A549 (cell line): Measurements from ENCODE around the gene CDC14A. TPM values are rescaled to one million over a fixed set of nuclear protein-coding genes. Genes with fewer than 3 reads are reported as not detected.

Experiments
- ATAC-seq, 2 experiments: fragments of 200-7000 bp in 1 of 2; fragments of >200 bp in 1 of 2; cut with Nextera tagmentation in 1 of 2; cut with Tn5 transposase in 1 of 2; 3 replicates each; pipeline versions ENCODE4 v1.8.0 to v1.9.1; 2018 to 2020; ENCODE audit warnings: mild to moderate bottlenecking in 1 of 2, moderate library complexity in 1 of 2
- CTCF ChIA-PET: fragments of 300-600 bp; sonication (Branson Sonifier 250); formaldehyde crosslinking; extraction: SDS; loops from one replicate; lab custom pipeline; 2021; ENCODE audit warnings: antibody characterized with exemption, inconsistent platforms; lab: Yijun Ruan, JAX
- POLR2A ChIA-PET: fragments of 350-600 bp; formaldehyde crosslinking; extraction: SDS; loops from one replicate; lab custom pipeline; 2021; ENCODE audit warnings: antibody characterized with exemption, inconsistent platforms; lab: Yijun Ruan, JAX
- DNase-seq, 2 experiments: peaks; one replicate each; pipeline versions ENCODE4 v3.0.0 to v3.0.0-alpha.2; 2011 to 2016; ENCODE audit warnings: low read depth in 1 of 2, low spot score in 1 of 2
- FAIRE-seq: peaks from 2 replicates; lab custom pipeline; 2011; peaks lifted over from hg19 to GRCh38; lab: Jason Lieb, UNC
- H3K27ac ChIP-seq, 2 experiments: fragments of >200 bp; sonication (Bioruptor Twin); formaldehyde crosslinking; 3 replicates each; pipeline ENCODE4 v1.5.1; 2016 to 2017
- H3K4me1 ChIP-seq: fragments of >200 bp; sonication (Bioruptor Twin); formaldehyde crosslinking; 3 replicates; pipeline ENCODE4 v1.6.1; 2016
- H3K4me2 ChIP-seq: fragments of >200 bp; sonication (Bioruptor Twin); formaldehyde crosslinking; 3 replicates; pipeline ENCODE4 v1.6.1; 2016
- H3K4me3 ChIP-seq: fragments of >200 bp; sonication (Bioruptor Twin); formaldehyde crosslinking; 3 replicates; pipeline ENCODE4 v1.5.1; 2016
- H3K9me3 ChIP-seq: fragments of >200 bp; sonication (Bioruptor Twin); formaldehyde crosslinking; 3 replicates; pipeline ENCODE4 v1.6.1; 2016
- CBX2 ChIP-seq: fragments of 200-600 bp; sonication (generic); IDR thresholded peaks from 2 replicates; pipeline ENCODE4 v1.6.1; 2016; ENCODE audit warnings: low read depth, mild to moderate bottlenecking, borderline replicate concordance
- CBX8 ChIP-seq: fragments of 200-600 bp; sonication (generic); IDR thresholded peaks from 2 replicates; pipeline ENCODE4 v1.6.1; 2016
- CEBPB ChIP-seq, 2 experiments: fragments of >200 bp in 1 of 2; sonication (Bioruptor Twin) in 1 of 2; formaldehyde crosslinking in 1 of 2; IDR thresholded peaks; 2 replicates each; pipeline ENCODE4 v1.6.1; 2012 to 2016
- CHD4 ChIP-seq: fragments of 200-600 bp; sonication (generic); IDR thresholded peaks from 2 replicates; pipeline ENCODE4 v1.6.1; 2016; ENCODE audit warnings: antibody characterized with exemption, mild to moderate bottlenecking, borderline replicate concordance
- CTCF ChIP-seq: fragments of >200 bp; sonication (Bioruptor Twin); formaldehyde crosslinking; IDR thresholded peaks from 3 replicates; pipeline ENCODE4 v1.5.1; 2016
- ESRRA ChIP-seq: fragments of 150-350 bp; IDR thresholded peaks from 2 replicates; pipeline ENCODE4 v1.6.1; 2014; ENCODE audit warnings: mild to moderate bottlenecking, low read length, borderline replicate concordance
- FOXS1 ChIP-seq: fragments of 250-450 bp; sonication (Bioruptor Pico); IDR thresholded peaks from 2 replicates; pipeline ENCODE4 v1.5.0; 2020; ENCODE audit warnings: mild to moderate bottlenecking, moderate library complexity
- GATA3 ChIP-seq: IDR thresholded peaks from 2 replicates; pipeline ENCODE4 v1.6.1; 2012; ENCODE audit warnings: borderline replicate concordance
- HEYL ChIP-seq: fragments of 250-450 bp; sonication (Bioruptor Pico); IDR thresholded peaks from 2 replicates; pipeline ENCODE4 v1.8.0; 2021; ENCODE audit warnings: mild to moderate bottlenecking, moderate library complexity
- HOXB13 ChIP-seq: fragments of 250-450 bp; sonication (Bioruptor Pico); IDR thresholded peaks from 2 replicates; pipeline ENCODE4 v1.5.0; 2020; ENCODE audit warnings: low read depth, mild to moderate bottlenecking, moderate library complexity
- HOXB5 ChIP-seq: fragments of 250-450 bp; sonication (Bioruptor Pico); IDR thresholded peaks from 2 replicates; pipeline ENCODE4 v1.5.0; 2020; ENCODE audit warnings: mild to moderate bottlenecking, moderate library complexity
- JUN ChIP-seq, 2 experiments: fragments of >200 bp; sonication (Bioruptor Twin); formaldehyde crosslinking; IDR thresholded peaks; 2 replicates in 1 of 2; 3 replicates in 1 of 2; pipeline ENCODE4 v1.6.1; 2016 to 2017
- KDM1A ChIP-seq: fragments of 200-600 bp; sonication (generic); IDR thresholded peaks from 2 replicates; pipeline ENCODE4 v1.6.1; 2016; ENCODE audit warnings: low read depth, mild to moderate bottlenecking
- MAFK ChIP-seq: fragments of 450-650 bp; IDR thresholded peaks from 2 replicates; pipeline ENCODE4 v1.6.1; 2014; ENCODE audit not compliant: partially characterized antibody
- MAZ ChIP-seq: fragments of 150-350 bp; IDR thresholded peaks from 2 replicates; pipeline ENCODE4 v1.6.1; 2014; ENCODE audit warnings: antibody characterized with exemption, low read depth, low read length, borderline replicate concordance
- NFE2L2 ChIP-seq: fragments of 150-350 bp; conservative IDR thresholded peaks from 2 replicates; pipeline ENCODE4 v1.6.1; 2014; ENCODE audit warnings: low read length
- NPAS2 ChIP-seq: fragments of 250-450 bp; sonication (Bioruptor Pico); IDR thresholded peaks from 2 replicates; pipeline ENCODE4 v1.8.0; 2022; ENCODE audit warnings: mild to moderate bottlenecking, moderate library complexity, borderline replicate concordance
- PHF8 ChIP-seq: fragments of 200-600 bp; sonication (generic); IDR thresholded peaks from 2 replicates; pipeline ENCODE4 v1.6.1; 2016; ENCODE audit warnings: low read depth, mild to moderate bottlenecking, antibody characterized with exemption, moderate library complexity, borderline replicate concordance
- POLR2AphosphoS2 ChIP-seq: conservative IDR thresholded peaks from 2 replicates; pipeline ENCODE4 v1.6.1; 2012; ENCODE audit warnings: low read length, improper control_type of control experiment, inconsistent platforms
- RAD21 ChIP-seq, 2 experiments: fragments of >200 bp in 1 of 2; sonication (Bioruptor Twin) in 1 of 2; formaldehyde crosslinking in 1 of 2; IDR thresholded peaks in 1 of 2; conservative IDR thresholded peaks in 1 of 2; 2 replicates in 1 of 2; 3 replicates in 1 of 2; pipeline ENCODE4 v1.6.1; 2012 to 2018; ENCODE audit warnings: inconsistent platforms in 1 of 2
- RNF2 ChIP-seq: fragments of 200-600 bp; sonication (generic); IDR thresholded peaks from 2 replicates; pipeline ENCODE4 v1.6.1; 2016; ENCODE audit warnings: low read depth, mild to moderate bottlenecking, antibody characterized with exemption, moderate library complexity, borderline replicate concordance
- SMC3 ChIP-seq: fragments of >200 bp; sonication (Bioruptor Twin); formaldehyde crosslinking; IDR thresholded peaks from 3 replicates; pipeline ENCODE4 v1.6.1; 2018; ENCODE audit warnings: inconsistent platforms
- TFCP2L1 ChIP-seq: fragments of 250-450 bp; sonication (Bioruptor Pico); IDR thresholded peaks from 2 replicates; pipeline ENCODE4 v1.5.0; 2021; ENCODE audit warnings: mild to moderate bottlenecking
- ZFP36 ChIP-seq: fragments of 450-650 bp; IDR thresholded peaks from 2 replicates; pipeline ENCODE4 v1.6.1; 2014; ENCODE audit warnings: borderline replicate concordance; ENCODE audit not compliant: partially characterized antibody
- ZNF302 ChIP-seq: fragments of 250-450 bp; sonication (Bioruptor Pico); IDR thresholded peaks from 2 replicates; pipeline ENCODE4 v1.9.0; 2021; ENCODE audit warnings: inconsistent platforms, mild to moderate bottlenecking, moderate library complexity
- WGBS: methylation state at CpG from one replicate; pipeline ENCODE4 v1.1.6; 2017; ENCODE audit errors: missing lambda C conversion rate; 5-methylcytosine and 5-hydroxymethylcytosine counted together
- polyA plus RNA-seq, 4 experiments: library from polyadenylated mRNA; depleted of rRNA in 3 of 4; stranded (reverse); fragments of >200 nt; fragmentation: RNase III in 1 of 4; extraction: RNeasy Plus Mini Kit Qiagen cat#74134 plus additional on column Dnase treatment in 1 of 4; gene quantifications; 2 replicates in 3 of 4; 3 replicates in 1 of 4; pipeline ENCODE4 v1.2.3, GENCODE V29; 2011 to 2017
- TF ChIP-seq, protein P1 (sequence below): fragments of 250-450 bp; sonication (Bioruptor Pico); IDR thresholded peaks from 2 replicates; pipeline ENCODE4 v1.5.0; 2020; ENCODE audit warnings: low read depth, mild to moderate bottlenecking, moderate library complexity
- TF ChIP-seq, protein P2 (sequence below): fragments of >200 bp; sonication (Bioruptor Twin); formaldehyde crosslinking; IDR thresholded peaks from 2 replicates; pipeline ENCODE4 v1.6.1; 2016

Gene CDC14A
- polyA plus RNA-seq, 2 of the 4 experiments (the other 2 are of a cell fraction) = 1.6 to 4.1 TPM

GRCh38 chr1:100309863-100310262, 42.4 kb upstream of the CDC14A start (continued):
- TF ChIP-seq CTCF = no peak
- TF ChIP-seq TFCP2L1 (CRISPR knock-in tag) = no peak
- no peak for TF ChIP-seq CBX2
- TF ChIP-seq KDM1A = no peak
- TF ChIP-seq HEYL (CRISPR knock-in tag) = no peak
- TF ChIP-seq FOXS1 = no peak
- TF ChIP-seq CEBPB (IDR thresholded peaks at IDR 0.05) = no peak
- TF ChIP-seq MAZ = no peak

DNA sequence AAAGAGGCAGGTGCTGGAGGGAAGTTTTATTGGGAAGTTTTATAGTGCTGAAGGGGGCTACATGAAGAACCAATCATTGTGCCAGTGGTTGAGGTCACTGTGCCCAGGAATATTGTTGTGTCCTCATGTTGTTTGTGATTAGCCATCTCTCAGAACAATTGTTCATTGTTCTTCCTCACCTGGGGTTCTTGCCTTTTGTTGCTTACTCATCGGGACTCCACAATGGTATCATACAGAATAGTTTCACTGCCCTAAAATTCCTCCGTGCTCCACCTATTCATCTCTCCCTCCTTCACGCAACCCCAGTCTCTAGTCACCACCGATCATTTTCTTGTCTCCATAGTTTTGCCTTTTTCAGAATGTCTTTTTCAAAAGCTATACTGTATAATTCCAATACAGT, 38.9 kb upstream of the CDC14A start:
- ChIA-PET POLR2A (no interaction called here), CTCF (no interaction called here)
- no peak overlapping the region for H3K4me2 ChIP-seq
- WGBS = 52% methylated on average over 4 of the region's 4 CpGs
- DNase-seq = no peak
- H3K9me3 ChIP-seq = peaks cover 2% of the 10 kb centered on the region; the same call in 1 of the 3 replicates
- no peak for ATAC-seq
- H3K27ac ChIP-seq = no peak overlapping the region
- TF ChIP-seq, protein P1, sequence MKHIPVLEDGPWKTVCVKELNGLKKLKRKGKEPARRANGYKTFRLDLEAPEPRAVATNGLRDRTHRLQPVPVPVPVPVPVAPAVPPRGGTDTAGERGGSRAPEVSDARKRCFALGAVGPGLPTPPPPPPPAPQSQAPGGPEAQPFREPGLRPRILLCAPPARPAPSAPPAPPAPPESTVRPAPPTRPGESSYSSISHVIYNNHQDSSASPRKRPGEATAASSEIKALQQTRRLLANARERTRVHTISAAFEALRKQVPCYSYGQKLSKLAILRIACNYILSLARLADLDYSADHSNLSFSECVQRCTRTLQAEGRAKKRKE (CRISPR knock-in tag) = no peak
- TF ChIP-seq CBX8 (no peak), RAD21 (conservative IDR thresholded peaks at IDR 0.05 in 1 of 2, IDR thresholded peaks at IDR 0.05 in 1 of 2) (no peak), SMC3 (no peak), ESRRA (no peak), HOXB13 (CRISPR knock-in tag) (no peak), RNF2 (no peak), NFE2L2 (no peak), GATA3 (no peak), PHF8 (no peak), ZNF302 (CRISPR knock-in tag) (no peak), ZFP36 (no peak), CHD4 (no peak), POLR2AphosphoS2 (no peak), MAFK (no peak), HOXB5 (CRISPR knock-in tag) (no peak), JUN (IDR thresholded peaks at IDR 0.05) (no peak), NPAS2 (no peak)
- TF ChIP-seq, protein P2, sequence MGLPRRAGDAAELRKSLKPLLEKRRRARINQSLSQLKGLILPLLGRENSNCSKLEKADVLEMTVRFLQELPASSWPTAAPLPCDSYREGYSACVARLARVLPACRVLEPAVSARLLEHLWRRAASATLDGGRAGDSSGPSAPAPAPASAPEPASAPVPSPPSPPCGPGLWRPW = no peak
- no peak for FAIRE-seq
- H3K4me3 ChIP-seq = no peak overlapping the region
- H3K4me1 ChIP-seq = no peaks in the 10 kb centered on the region
